Measurements from ENCODE around the gene UBE2L5.

Gene UBE2L5

DNA sequence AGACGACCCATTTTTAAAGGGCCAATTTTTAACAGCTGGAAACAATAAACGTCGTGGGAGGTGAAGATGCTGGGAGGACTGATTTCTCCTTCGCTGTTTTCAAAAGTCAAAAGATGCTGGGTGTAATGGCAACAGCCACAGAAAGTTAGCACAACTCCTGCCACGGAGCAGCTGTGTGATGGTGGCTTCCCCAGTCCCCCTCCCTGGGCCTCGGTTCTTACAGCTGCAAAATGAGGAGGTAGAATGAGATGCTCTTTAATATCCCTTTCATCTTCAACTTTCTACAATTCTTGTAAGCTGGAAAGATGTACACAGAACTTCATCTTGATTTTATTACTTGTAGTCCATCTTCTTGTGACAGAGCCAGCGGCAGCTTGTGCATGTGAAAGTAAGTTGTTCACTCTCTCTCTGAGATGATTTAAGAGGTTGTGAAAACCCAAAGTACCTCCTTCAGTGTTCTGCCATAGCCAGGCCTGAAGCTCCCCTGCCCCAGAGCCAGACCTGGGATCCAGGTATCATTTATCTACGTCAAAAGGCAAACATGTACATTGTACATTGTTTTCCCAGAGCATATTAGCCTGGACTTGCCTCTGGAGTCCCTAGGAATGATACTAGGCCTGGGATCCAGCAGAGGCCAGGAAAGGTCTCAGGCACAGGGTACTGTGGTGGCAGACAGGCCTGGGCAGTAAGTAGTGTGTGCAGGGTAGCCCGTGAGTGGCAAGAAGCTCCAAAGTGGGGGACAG is 3.4 kb upstream of the UBE2L5 start:
- peaks cover 58% of the 10 kb centered on the region for H3K4me1 ChIP-seq (ENCODE audit: insufficient read depth, low read length)
- H3K36me3 ChIP-seq (ENCODE audit: insufficient read depth, low read length) = no peaks in the 10 kb centered on the region
- no peaks in the 10 kb centered on the region for H3K27me3 ChIP-seq (ENCODE audit: insufficient read depth, low read length, poor library complexity)
- H3K4me2 ChIP-seq (ENCODE audit: insufficient read depth, low read length) = no peak overlapping the region
- H3K79me2 ChIP-seq (ENCODE audit: insufficient read depth, low read length) = no peaks in the 10 kb centered on the region
- no peaks in the 10 kb centered on the region for H3K9me3 ChIP-seq (ENCODE audit: insufficient read depth, low read length, severe bottlenecking)
- ATAC-seq (ENCODE audit: insufficient read depth, low read depth) (peak; percentile 27; the same call in 1 of the 3 replicates), DNase-seq (peak; percentile 54)
- TF ChIP-seq, protein P1, sequence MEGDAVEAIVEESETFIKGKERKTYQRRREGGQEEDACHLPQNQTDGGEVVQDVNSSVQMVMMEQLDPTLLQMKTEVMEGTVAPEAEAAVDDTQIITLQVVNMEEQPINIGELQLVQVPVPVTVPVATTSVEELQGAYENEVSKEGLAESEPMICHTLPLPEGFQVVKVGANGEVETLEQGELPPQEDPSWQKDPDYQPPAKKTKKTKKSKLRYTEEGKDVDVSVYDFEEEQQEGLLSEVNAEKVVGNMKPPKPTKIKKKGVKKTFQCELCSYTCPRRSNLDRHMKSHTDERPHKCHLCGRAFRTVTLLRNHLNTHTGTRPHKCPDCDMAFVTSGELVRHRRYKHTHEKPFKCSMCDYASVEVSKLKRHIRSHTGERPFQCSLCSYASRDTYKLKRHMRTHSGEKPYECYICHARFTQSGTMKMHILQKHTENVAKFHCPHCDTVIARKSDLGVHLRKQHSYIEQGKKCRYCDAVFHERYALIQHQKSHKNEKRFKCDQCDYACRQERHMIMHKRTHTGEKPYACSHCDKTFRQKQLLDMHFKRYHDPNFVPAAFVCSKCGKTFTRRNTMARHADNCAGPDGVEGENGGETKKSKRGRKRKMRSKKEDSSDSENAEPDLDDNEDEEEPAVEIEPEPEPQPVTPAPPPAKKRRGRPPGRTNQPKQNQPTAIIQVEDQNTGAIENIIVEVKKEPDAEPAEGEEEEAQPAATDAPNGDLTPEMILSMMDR (IDR thresholded peaks at IDR 0.05; ENCODE audit: borderline replicate concordance, extremely low read depth, low read length, poor library complexity, severe bottlenecking) = no peak
- TF ChIP-seq EZH2 (IDR thresholded peaks at IDR 0.05; ENCODE audit: borderline replicate concordance, low read depth, low read length, severe bottlenecking) = no peak
- peak overlapping the region; percentile 34 for H3K27ac ChIP-seq (ENCODE audit: low read length)
- H2AFZ ChIP-seq (ENCODE audit: low read depth, low read length) = no peak overlapping the region; the same call in 1 of the 2 replicates
- H3K4me3 ChIP-seq (ENCODE audit: low read depth in 1 of 2, low read length in 2 of 2) = no peak overlapping the region
- H3K9ac ChIP-seq (ENCODE audit: low read depth, low read length) = no peak overlapping the region
- no peaks in the 10 kb centered on the region for H4K20me1 ChIP-seq (ENCODE audit: insufficient read depth, low read length)

DNA sequence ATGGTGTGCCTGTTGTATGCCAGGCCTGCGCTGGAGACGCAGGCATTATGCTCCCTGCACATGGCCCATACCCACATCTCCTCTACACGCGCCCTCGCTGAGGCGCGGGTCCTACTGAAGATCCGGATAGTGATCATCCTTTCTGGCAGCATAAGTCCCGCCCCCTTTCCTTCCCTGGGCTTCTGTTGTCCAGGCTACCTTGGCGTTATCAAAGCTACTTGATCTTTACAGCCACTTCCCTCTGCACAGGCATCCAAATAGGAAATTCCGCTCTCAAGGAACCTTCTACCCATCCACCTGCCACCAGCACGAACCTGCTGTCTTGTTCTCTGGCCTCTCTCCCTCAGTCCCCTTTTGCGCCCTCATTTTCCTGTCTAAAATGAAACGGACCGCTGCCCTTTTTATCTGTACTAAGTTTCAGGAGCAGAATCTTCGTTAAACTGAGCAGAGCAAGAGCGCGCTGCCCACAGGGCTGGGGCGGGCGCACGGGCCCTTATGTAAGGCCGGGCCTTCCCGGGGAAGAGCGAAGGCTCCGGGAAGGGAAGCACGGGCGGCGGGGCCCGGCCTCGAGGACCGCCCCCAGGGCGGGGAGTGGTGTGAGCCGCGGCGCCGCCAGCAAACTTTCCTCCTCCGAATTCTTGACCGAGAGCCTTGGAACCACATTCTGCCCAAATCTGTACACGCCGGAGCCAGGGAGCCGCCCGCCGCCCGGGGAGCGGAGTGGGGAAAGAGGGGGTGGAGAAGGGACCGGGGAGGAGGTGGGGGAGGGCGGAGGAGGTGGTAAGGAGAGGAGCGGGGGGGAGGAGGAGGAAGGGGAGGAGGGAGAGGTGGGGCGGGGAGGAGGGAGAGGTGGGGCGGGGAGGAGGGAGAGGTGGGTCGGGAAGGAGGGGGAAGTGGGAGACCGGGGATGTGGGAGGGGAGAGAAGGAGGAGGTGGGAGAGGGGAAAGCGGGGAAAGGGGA is 920 bp upstream of the UBE2L5 start:
- Histone ChIP-seq H3K4me3 (ENCODE audit: low read depth in 1 of 2, low read length in 2 of 2) (peak overlapping the region in 1 of 2 experiments; percentile 86; a peak in 2 of 4 replicates), H3K36me3 (ENCODE audit: insufficient read depth, low read length) (no peaks in the 10 kb centered on the region), H3K9ac (ENCODE audit: low read depth, low read length) (peak overlapping the region; percentile 69), H3K4me2 (ENCODE audit: insufficient read depth, low read length) (peak overlapping the region; percentile 93), H3K27me3 (ENCODE audit: insufficient read depth, low read length, poor library complexity) (no peaks in the 10 kb centered on the region), H3K9me3 (ENCODE audit: insufficient read depth, low read length, severe bottlenecking) (no peaks in the 10 kb centered on the region), H2AFZ (ENCODE audit: low read depth, low read length) (peak overlapping the region; percentile 57; the same call in 1 of the 2 replicates), H3K4me1 (ENCODE audit: insufficient read depth, low read length) (peaks cover 54% of the 10 kb centered on the region), H3K79me2 (ENCODE audit: insufficient read depth, low read length) (no peaks in the 10 kb centered on the region), H3K27ac (ENCODE audit: low read length) (peak overlapping the region; percentile 66), H4K20me1 (ENCODE audit: insufficient read depth, low read length) (no peaks in the 10 kb centered on the region)
- TF ChIP-seq, protein P1 (IDR thresholded peaks at IDR 0.05; ENCODE audit: borderline replicate concordance, extremely low read depth, low read length, poor library complexity, severe bottlenecking) = no peak
- TF ChIP-seq EZH2 (IDR thresholded peaks at IDR 0.05; ENCODE audit: borderline replicate concordance, low read depth, low read length, severe bottlenecking) = no peak
- ATAC-seq (ENCODE audit: insufficient read depth, low read depth) = peak; percentile 55
- DNase-seq = peak; percentile 74

DNA sequence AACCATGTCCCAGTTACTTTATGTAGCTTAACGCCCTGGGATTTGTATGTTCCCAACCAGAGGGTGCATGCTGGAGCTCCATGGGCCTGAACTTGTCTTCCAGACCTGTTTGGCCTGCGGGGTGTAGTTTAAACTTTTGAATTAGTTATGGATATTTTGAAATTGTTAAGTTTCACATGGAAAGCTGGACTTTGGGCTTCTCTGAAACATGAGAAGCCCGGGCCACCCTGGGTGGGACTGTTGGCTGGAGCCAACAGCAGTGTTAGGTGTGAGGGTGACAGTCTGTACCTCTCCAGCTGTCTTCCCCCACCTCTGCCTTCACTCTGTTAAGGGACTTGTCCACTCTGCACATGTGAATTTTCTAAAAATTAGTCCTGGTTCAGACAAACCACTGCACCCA is 1.6 kb downstream of the UBE2L5 start:
- H3K79me2 ChIP-seq (ENCODE audit: insufficient read depth, low read length) = no peaks in the 10 kb centered on the region
- H3K4me2 ChIP-seq (ENCODE audit: insufficient read depth, low read length) = 0 out of 2 replicates have a peak overlapping the region, but pooled peaks have one; percentile 93
- TF ChIP-seq, protein P1 (IDR thresholded peaks at IDR 0.05; ENCODE audit: borderline replicate concordance, extremely low read depth, low read length, poor library complexity, severe bottlenecking) = no peak
- no peak for TF ChIP-seq EZH2 (IDR thresholded peaks at IDR 0.05; ENCODE audit: borderline replicate concordance, low read depth, low read length, severe bottlenecking)
- H3K4me3 ChIP-seq (ENCODE audit: low read depth in 1 of 2, low read length in 2 of 2) = no peak overlapping the region
- H3K4me1 ChIP-seq (ENCODE audit: insufficient read depth, low read length) = peaks cover 41% of the 10 kb centered on the region
- peak overlapping the region; percentile 11; the same call in 1 of the 2 replicates for H3K27ac ChIP-seq (ENCODE audit: low read length)
- no peak for DNase-seq
- no peaks in the 10 kb centered on the region for H3K9me3 ChIP-seq (ENCODE audit: insufficient read depth, low read length, severe bottlenecking)
- no peak for ATAC-seq (ENCODE audit: insufficient read depth, low read depth)
- H2AFZ ChIP-seq (ENCODE audit: low read depth, low read length) = no peak overlapping the region
- no peak overlapping the region for H3K9ac ChIP-seq (ENCODE audit: low read depth, low read length)
- H4K20me1 ChIP-seq (ENCODE audit: insufficient read depth, low read length) = no peaks in the 10 kb centered on the region
- H3K27me3 ChIP-seq (ENCODE audit: insufficient read depth, low read length, poor library complexity) = no peaks in the 10 kb centered on the region
- H3K36me3 ChIP-seq (ENCODE audit: insufficient read depth, low read length) = no peaks in the 10 kb centered on the region
